ENCODE data around the gene MAP2K1. TPM values are rescaled to one million over a fixed set of nuclear protein-coding genes. Genes with fewer than 3 reads are reported as not detected.

MAP2K1 gene
- total RNA-seq, 1 donor from 2014 or later = 57.7 TPM

DNA sequence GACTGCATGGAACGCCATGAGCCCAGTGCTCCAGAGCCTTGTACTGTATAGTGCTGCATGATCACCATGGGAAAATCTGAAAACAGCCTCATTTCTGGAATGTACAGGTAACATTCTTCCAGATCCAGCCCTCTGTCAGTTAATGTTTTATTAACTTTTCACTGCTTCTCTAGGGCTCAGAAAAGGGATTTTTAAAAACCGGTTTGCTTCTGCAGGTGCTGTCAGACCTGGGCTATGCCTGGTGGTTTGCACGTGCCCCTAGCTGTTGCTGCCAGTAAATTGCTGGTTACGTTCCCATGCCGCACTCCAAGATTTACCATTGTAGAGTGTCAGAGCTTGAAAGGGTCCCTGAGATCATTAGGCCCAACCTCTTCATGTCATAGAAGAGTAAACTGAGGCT lies 101.8 kb downstream of the MAP2K1 start:
- Histone ChIP-seq H3K36me3 (ENCODE audit: control insufficient read depth, insufficient read depth, low read length) (peaks cover 27% of the 10 kb centered on the region), H3K4me3 (ENCODE audit: low read depth, low read length) (no peak overlapping the region), H3K27me3 (ENCODE audit: control insufficient read depth, insufficient read depth, low read length) (no peaks in the 10 kb centered on the region)
- DNase-seq (ENCODE audit: low read depth) = no peak
- no peak for FAIRE-seq
- TF ChIP-seq, protein P1, sequence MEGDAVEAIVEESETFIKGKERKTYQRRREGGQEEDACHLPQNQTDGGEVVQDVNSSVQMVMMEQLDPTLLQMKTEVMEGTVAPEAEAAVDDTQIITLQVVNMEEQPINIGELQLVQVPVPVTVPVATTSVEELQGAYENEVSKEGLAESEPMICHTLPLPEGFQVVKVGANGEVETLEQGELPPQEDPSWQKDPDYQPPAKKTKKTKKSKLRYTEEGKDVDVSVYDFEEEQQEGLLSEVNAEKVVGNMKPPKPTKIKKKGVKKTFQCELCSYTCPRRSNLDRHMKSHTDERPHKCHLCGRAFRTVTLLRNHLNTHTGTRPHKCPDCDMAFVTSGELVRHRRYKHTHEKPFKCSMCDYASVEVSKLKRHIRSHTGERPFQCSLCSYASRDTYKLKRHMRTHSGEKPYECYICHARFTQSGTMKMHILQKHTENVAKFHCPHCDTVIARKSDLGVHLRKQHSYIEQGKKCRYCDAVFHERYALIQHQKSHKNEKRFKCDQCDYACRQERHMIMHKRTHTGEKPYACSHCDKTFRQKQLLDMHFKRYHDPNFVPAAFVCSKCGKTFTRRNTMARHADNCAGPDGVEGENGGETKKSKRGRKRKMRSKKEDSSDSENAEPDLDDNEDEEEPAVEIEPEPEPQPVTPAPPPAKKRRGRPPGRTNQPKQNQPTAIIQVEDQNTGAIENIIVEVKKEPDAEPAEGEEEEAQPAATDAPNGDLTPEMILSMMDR (IDR thresholded peaks at IDR 0.05; ENCODE audit: insufficient read depth, low read length, severe bottlenecking) = no peak

DNA sequence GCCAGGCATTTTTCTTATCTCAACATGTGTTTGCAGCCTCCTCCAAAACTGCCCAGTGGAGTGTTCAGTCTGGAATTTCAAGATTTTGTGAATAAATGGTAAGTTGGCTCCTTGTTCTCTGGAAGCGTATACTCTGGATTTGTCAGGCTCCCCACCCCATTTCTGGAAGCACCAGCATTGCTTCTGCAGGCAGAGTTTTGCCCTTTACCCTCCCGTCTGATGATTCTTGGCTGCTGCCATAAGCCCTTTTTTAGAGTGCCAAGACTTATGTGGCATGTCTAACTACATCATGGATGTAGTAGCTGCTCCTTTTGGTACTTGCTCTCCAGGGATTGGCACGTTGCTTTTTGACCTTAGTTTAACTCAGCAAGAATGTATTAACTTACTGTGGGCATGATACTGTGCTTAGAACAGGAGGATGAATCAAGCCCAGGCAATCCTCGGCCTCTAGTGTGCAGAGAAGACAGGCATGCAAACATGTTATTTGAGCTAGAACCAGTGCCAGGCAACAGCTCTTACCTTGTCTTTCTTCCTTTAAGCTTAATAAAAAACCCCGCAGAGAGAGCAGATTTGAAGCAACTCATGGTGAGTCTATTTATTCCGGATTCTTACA lies 102.6 kb downstream of the MAP2K1 start:
- no peak for DNase-seq (ENCODE audit: low read depth)
- peaks cover 27% of the 10 kb centered on the region for H3K36me3 ChIP-seq (ENCODE audit: control insufficient read depth, insufficient read depth, low read length)

DNA sequence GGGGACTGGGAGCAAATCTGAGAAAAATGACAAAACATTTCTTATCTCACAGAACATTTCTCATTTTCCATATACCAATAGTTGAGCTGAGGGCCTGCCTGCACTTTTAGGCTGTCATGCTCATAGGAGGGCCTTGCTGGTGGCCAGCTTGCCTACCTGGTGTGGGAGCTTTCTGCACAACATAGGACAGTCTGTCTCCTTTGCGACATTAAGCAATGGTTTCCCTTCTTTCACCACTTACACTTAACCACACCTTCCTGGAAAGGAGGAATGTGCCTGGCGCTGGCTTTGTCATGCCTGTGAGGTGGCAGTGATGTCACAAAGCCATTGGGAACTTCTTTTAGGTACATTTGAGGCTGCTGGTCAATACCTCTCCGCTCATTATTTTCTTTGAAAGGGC lies 105.1 kb downstream of the MAP2K1 start:
- Histone ChIP-seq H3K27me3 (ENCODE audit: control insufficient read depth, insufficient read depth, low read length) (no peaks in the 10 kb centered on the region), H3K4me3 (ENCODE audit: low read depth, low read length) (no peak overlapping the region), H3K36me3 (ENCODE audit: control insufficient read depth, insufficient read depth, low read length) (peaks cover 23% of the 10 kb centered on the region)
- no peak for DNase-seq (ENCODE audit: low read depth)
- TF ChIP-seq, protein P1 (IDR thresholded peaks at IDR 0.05; ENCODE audit: insufficient read depth, low read length, severe bottlenecking) = no peak
- no peak for FAIRE-seq

More for the DNA sequence above, 102.6 kb downstream of the MAP2K1 start:
- Histone ChIP-seq H3K27me3 (ENCODE audit: control insufficient read depth, insufficient read depth, low read length) (no peaks in the 10 kb centered on the region), H3K4me3 (ENCODE audit: low read depth, low read length) (no peak overlapping the region)
- FAIRE-seq = no peak
- TF ChIP-seq, protein P1 (IDR thresholded peaks at IDR 0.05; ENCODE audit: insufficient read depth, low read length, severe bottlenecking) = no peak

DNA sequence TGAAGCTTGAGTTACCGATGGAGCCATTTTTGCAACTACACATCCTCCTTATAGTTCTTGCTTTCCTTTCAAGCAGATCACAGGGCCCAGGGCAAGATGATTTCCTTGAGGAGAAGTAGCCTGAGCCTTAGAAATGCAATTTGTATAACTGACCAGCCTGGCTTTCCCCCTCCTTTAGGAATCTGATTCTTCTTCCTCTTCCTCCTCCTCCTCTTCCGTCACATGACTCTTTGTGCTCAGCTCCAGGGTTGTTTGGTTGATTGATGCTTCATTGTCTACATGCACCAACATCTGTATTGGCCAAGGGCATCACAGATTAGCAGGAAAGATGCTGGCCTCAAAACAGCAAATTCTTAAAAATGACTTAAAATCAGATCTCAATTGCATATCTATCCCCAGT lies 107.5 kb downstream of the MAP2K1 start:
- H3K36me3 ChIP-seq (ENCODE audit: control insufficient read depth, insufficient read depth, low read length) = peaks cover 15% of the 10 kb centered on the region
- no peak for FAIRE-seq

DNA sequence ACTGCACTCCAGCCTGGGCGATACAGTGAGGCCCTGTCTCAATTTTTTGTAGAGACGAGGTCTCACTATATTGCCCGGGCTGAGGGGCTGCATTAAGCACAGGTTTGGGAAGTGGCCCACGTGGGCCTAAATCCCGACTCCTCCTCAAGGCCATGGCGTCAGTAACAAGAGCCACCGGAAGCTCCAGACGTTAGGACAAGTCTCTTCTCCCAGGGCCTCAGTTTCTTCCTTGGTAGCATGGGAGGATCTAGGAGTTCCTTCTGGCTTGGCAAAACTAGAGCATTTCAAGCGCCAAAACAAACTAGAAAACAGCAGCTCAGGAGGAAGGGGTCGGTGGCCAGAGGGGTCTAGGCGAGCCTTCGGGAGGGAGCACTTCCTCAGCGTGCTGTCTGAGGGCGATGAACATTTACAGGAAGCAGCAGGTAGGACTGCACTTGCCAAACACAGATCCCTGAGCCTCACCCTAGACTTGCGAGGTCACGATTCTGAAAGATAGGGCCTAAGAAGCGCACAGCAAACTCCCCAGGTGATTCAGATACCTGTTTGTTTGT lies 110.3 kb downstream of the MAP2K1 start:
- no peaks in the 10 kb centered on the region for H3K27me3 ChIP-seq (ENCODE audit: control insufficient read depth, insufficient read depth, low read length)
- H3K4me3 ChIP-seq (ENCODE audit: low read depth, low read length) = peak overlapping the region; percentile 75
- FAIRE-seq = no peak
- DNase-seq (ENCODE audit: low read depth) = peak; percentile 26
- TF ChIP-seq, protein P1 (IDR thresholded peaks at IDR 0.05; ENCODE audit: insufficient read depth, low read length, severe bottlenecking) = no peak
- H3K36me3 ChIP-seq (ENCODE audit: control insufficient read depth, insufficient read depth, low read length) = peaks cover 11% of the 10 kb centered on the region

More for the DNA sequence above, 107.5 kb downstream of the MAP2K1 start:
- Histone ChIP-seq H3K4me3 (ENCODE audit: low read depth, low read length) (no peak overlapping the region), H3K27me3 (ENCODE audit: control insufficient read depth, insufficient read depth, low read length) (no peaks in the 10 kb centered on the region)
- DNase-seq (ENCODE audit: low read depth) = no peak
- TF ChIP-seq, protein P1 (IDR thresholded peaks at IDR 0.05; ENCODE audit: insufficient read depth, low read length, severe bottlenecking) = no peak
